HepG2 (cell line): ENCODE data around the gene MAB21L4. TPM values are rescaled to one million over a fixed set of nuclear protein-coding genes. Genes with fewer than 3 reads are reported as not detected.
A peak's percentile ranks its signal among the peaks of the same experiment; 100 is the strongest.

Experiments
- ATAC-seq: fragments of 200-7000 bp; cut with Tn5 transposase; 3 replicates; pipeline ENCODE4 v1.9.1; 2020; ENCODE audit warnings: mild to moderate bottlenecking, moderate library complexity
- BruUV-seq: library from RNA; stranded (reverse); fragments of 400-500 nt; replicated peaks from 2 replicates; lab custom pipeline; 2021; lab: Mats Ljungman, UMichigan
- CTCF ChIA-PET: fragments of 300-600 bp; formaldehyde crosslinking; extraction: SDS; loops from one replicate; lab custom pipeline; 2021; ENCODE audit warnings: low total read pairs, inconsistent platforms, low intra/inter-chr PET ratio; lab: Yijun Ruan, JAX
- POLR2A ChIA-PET: fragments of 350-600 bp; sonication (Branson Sonifier 250); formaldehyde crosslinking; loops from one replicate; lab custom pipeline; 2020; ENCODE audit warnings: antibody characterized with exemption, inconsistent platforms; lab: Yijun Ruan, JAX
- DNase-seq: peaks from one replicate; pipeline ENCODE4 v3.0.0-alpha.2; 2015; ENCODE audit warnings: low spot score
- FAIRE-seq: peaks from 3 replicates; lab custom pipeline; 2011; peaks lifted over from hg19 to GRCh38; lab: Jason Lieb, UNC
- H2AFZ ChIP-seq: one replicate; pipeline ENCODE4 v1.6.1; 2011; ENCODE audit warnings: low read length, inconsistent platforms
- H3K27ac ChIP-seq: fragments of 300-600 bp; 3 replicates; pipeline ENCODE4 v1.8.0; 2011; ENCODE audit warnings: mixed run types, mild to moderate bottlenecking, mixed read lengths, low read length, inconsistent platforms; ENCODE audit not compliant: insufficient read depth; ENCODE audit errors: extremely low read length
- H3K27me3 ChIP-seq, 2 experiments: fragments of 200-600 bp in 1 of 2; 2 replicates in 1 of 2; 3 replicates in 1 of 2; pipeline versions ENCODE4 v1.6.0 to v1.8.0; 2011; ENCODE audit warnings: low read length in 2 of 2, mild to moderate bottlenecking in 2 of 2, moderate library complexity in 2 of 2, inconsistent platforms in 1 of 2; ENCODE audit not compliant: insufficient read depth in 2 of 2, control insufficient read depth in 1 of 2
- H3K36me3 ChIP-seq, 2 experiments: fragments of 200-600 bp in 1 of 2; replicated peaks in 1 of 2; 2 replicates in 1 of 2; 3 replicates in 1 of 2; pipeline versions ENCODE4 v1.5.1 to v1.8.0; 2011; ENCODE audit warnings: low read length in 2 of 2, inconsistent platforms in 1 of 2; ENCODE audit not compliant: insufficient read depth in 2 of 2, control insufficient read depth in 1 of 2
- H3K4me1 ChIP-seq: 2 replicates; pipeline ENCODE4 v1.5.1; 2012; ENCODE audit warnings: low read length, inconsistent platforms; ENCODE audit not compliant: insufficient read depth
- H3K4me2 ChIP-seq: 2 replicates; pipeline ENCODE4 v1.6.0; 2011; ENCODE audit warnings: low read depth, low read length, inconsistent platforms
- H3K4me3 ChIP-seq, 3 experiments: fragments of 200-600 bp in 1 of 3; sonication (generic), shearing (Covaris generic) in 1 of 3; replicated peaks in 1 of 3; 2 replicates each; pipeline ENCODE4 v1.5.1; 2011 to 2016; ENCODE audit warnings: low read length in 3 of 3, inconsistent platforms in 2 of 3, low read depth in 2 of 3, mild to moderate bottlenecking in 2 of 3, control low read depth in 1 of 3, mixed read lengths in 1 of 3; ENCODE audit not compliant: insufficient read depth in 1 of 3
- H3K79me2 ChIP-seq: one replicate; pipeline ENCODE4 v1.6.1; 2011; ENCODE audit warnings: low read length, inconsistent platforms; ENCODE audit not compliant: insufficient read depth
- H3K9ac ChIP-seq: 2 replicates; pipeline ENCODE4 v1.6.0; 2011; ENCODE audit warnings: mild to moderate bottlenecking, low read depth, low read length, inconsistent platforms; ENCODE audit not compliant: insufficient read depth
- H3K9me3 ChIP-seq: 2 replicates; pipeline ENCODE4 v1.5.1; 2012; ENCODE audit warnings: mild to moderate bottlenecking, low read length
- H4K20me1 ChIP-seq: 2 replicates; pipeline ENCODE4 v1.6.0; 2011; ENCODE audit warnings: inconsistent platforms, mild to moderate bottlenecking, low read length, moderate library complexity; ENCODE audit not compliant: insufficient read depth
- AGO2 ChIP-seq: fragments of 200-400 bp; formaldehyde crosslinking; optimal IDR thresholded peaks from 2 replicates; pipeline ENCODE3; 2017; ENCODE audit warnings: mild to moderate bottlenecking, low read depth, low read length, moderate library complexity
- BORCS8-MEF2B ChIP-seq: sonication (generic); formaldehyde crosslinking; IDR thresholded peaks from 2 replicates; pipeline ENCODE4 v1.8.0; 2022; ENCODE audit warnings: mild to moderate bottlenecking, missing genetic modification reagents
- CAMTA2 ChIP-seq: sonication (generic); formaldehyde crosslinking; IDR thresholded peaks from 2 replicates; pipeline ENCODE4 v1.4.0; 2020; ENCODE audit warnings: mild to moderate bottlenecking, missing genetic modification reagents, borderline replicate concordance
- MAZ ChIP-seq, 2 experiments: sonication (generic) in 1 of 2; formaldehyde crosslinking in 1 of 2; IDR thresholded peaks; 2 replicates each; pipeline versions ENCODE4 v1.5.0 to v1.6.1; 2012 to 2020; ENCODE audit warnings: low read depth in 2 of 2, mild to moderate bottlenecking in 2 of 2, borderline replicate concordance in 1 of 2, improper control_type of control experiment in 1 of 2, low read length in 1 of 2, missing genetic modification reagents in 1 of 2, moderate library complexity in 1 of 2
- MBD4 ChIP-seq: IDR thresholded peaks from 2 replicates; pipeline ENCODE4 v1.6.1; 2012; ENCODE audit warnings: low read length, inconsistent platforms, borderline replicate concordance
- MEIS1 ChIP-seq: sonication (generic); formaldehyde crosslinking; IDR thresholded peaks from 2 replicates; pipeline ENCODE4 v1.9.0; 2021; ENCODE audit warnings: mild to moderate bottlenecking, missing genetic modification reagents, moderate library complexity, borderline replicate concordance
- NFIB ChIP-seq: sonication (generic); formaldehyde crosslinking; IDR thresholded peaks from 2 replicates; pipeline ENCODE4 v1.9.0; 2021; ENCODE audit warnings: missing genetic modification reagents, mild to moderate bottlenecking, borderline replicate concordance
- PAWR ChIP-seq: sonication (generic); formaldehyde crosslinking; IDR thresholded peaks from 2 replicates; pipeline ENCODE4 v1.4.0; 2020; ENCODE audit warnings: missing genetic modification reagents, mild to moderate bottlenecking, borderline replicate concordance
- PCBP1 ChIP-seq: fragments of 200-400 bp; formaldehyde crosslinking; IDR thresholded peaks from 2 replicates; pipeline ENCODE4 v1.6.1; 2017; ENCODE audit warnings: mild to moderate bottlenecking, low read depth, low read length, borderline replicate concordance
- ZNF230 ChIP-seq: sonication (generic); formaldehyde crosslinking; IDR thresholded peaks from 2 replicates; pipeline ENCODE4 v1.4.0; 2020; ENCODE audit warnings: mild to moderate bottlenecking, missing genetic modification reagents
- ZNF251 ChIP-seq: sonication (generic); formaldehyde crosslinking; IDR thresholded peaks from 2 replicates; pipeline ENCODE4 v1.9.0; 2021; ENCODE audit warnings: mild to moderate bottlenecking, missing genetic modification reagents
- ZNF253 ChIP-seq: sonication (generic); formaldehyde crosslinking; IDR thresholded peaks from 2 replicates; pipeline ENCODE4 v1.8.0; 2022; ENCODE audit warnings: mild to moderate bottlenecking, missing genetic modification reagents, borderline replicate concordance
- ZNF296 ChIP-seq: sonication (generic); formaldehyde crosslinking; conservative IDR thresholded peaks from 2 replicates; pipeline ENCODE4 v1.5.0; 2020; ENCODE audit warnings: mild to moderate bottlenecking, missing genetic modification reagents
- ZNF329 ChIP-seq: sonication (generic); formaldehyde crosslinking; IDR thresholded peaks from 2 replicates; pipeline ENCODE4 v1.9.0; 2021; ENCODE audit warnings: low read depth, mild to moderate bottlenecking, missing genetic modification reagents
- ZNF343 ChIP-seq: sonication (generic); formaldehyde crosslinking; IDR thresholded peaks from 2 replicates; pipeline ENCODE4 v1.4.0; 2020; ENCODE audit warnings: mild to moderate bottlenecking, missing genetic modification reagents
- ZNF431 ChIP-seq: sonication (generic); formaldehyde crosslinking; IDR thresholded peaks from 2 replicates; pipeline ENCODE4 v1.9.0; 2022; ENCODE audit warnings: missing genetic modification reagents, low read depth, mild to moderate bottlenecking, borderline replicate concordance
- ZNF558 ChIP-seq: sonication (generic); formaldehyde crosslinking; IDR thresholded peaks from 2 replicates; pipeline ENCODE4 v1.9.0; 2022; ENCODE audit warnings: mild to moderate bottlenecking, missing genetic modification reagents, borderline replicate concordance
- ZNF777 ChIP-seq: sonication (generic); formaldehyde crosslinking; IDR thresholded peaks from 2 replicates; pipeline ENCODE4 v1.4.0; 2020; ENCODE audit warnings: missing genetic modification reagents
- WGBS: methylation state at CpG from one replicate; pipeline ENCODE4 v1.1.6; 2017; ENCODE audit warnings: low lambda C conversion rate; 5-methylcytosine and 5-hydroxymethylcytosine counted together
- in situ Hi-C: cut with HindIII; loops from 2 replicates; pipeline ENCODE4 v1.10.0; 2017; ENCODE audit warnings: low pct_unique_long_range_greater_than_20kb; ENCODE audit not compliant: extremely low pct_ligation_motif_present
- intact Hi-C: fragments of 100-400 bp; cut with micrococcal nuclease; formaldehyde crosslinking; loops from one replicate; pipeline ENCODE4 v1.10.0; 2022; ENCODE audit not compliant: unreplicated experiment
- polyA plus RNA-seq, 8 experiments: library from polyadenylated mRNA; depleted of rRNA in 3 of 8; stranded (reverse) in 7 of 8; unstranded in 1 of 8; fragments of >200 nt; fragmentation: Illumina TruSeq in 4 of 8; extraction: Trizol in 4 of 8; gene quantifications; 2 replicates each; pipeline versions ENCODE4 v1.2.1 to v1.2.3, GENCODE V29; 2011 to 2016; ENCODE audit warnings: low read depth in 4 of 8, missing spikeins in 1 of 8, mixed read lengths in 1 of 8; ENCODE audit not compliant: insufficient read depth in 1 of 8
- total RNA-seq, 5 experiments: library from RNA; depleted of rRNA; stranded (reverse); fragments of >200 nt; fragmentation: Illumina TruSeq; extraction: Trizol; gene quantifications; 2 replicates each; pipeline ENCODE4 v1.2.3, GENCODE V29; 2016; ENCODE audit warnings: low read depth in 1 of 5
- TF ChIP-seq, protein P1 (sequence below): sonication (generic); formaldehyde crosslinking; IDR thresholded peaks from 2 replicates; pipeline ENCODE4 v1.4.0; 2020; ENCODE audit warnings: missing genetic modification reagents
- TF ChIP-seq, protein P2 (sequence below): sonication (generic); formaldehyde crosslinking; IDR thresholded peaks from 2 replicates; pipeline ENCODE4 v1.4.0; 2020; ENCODE audit warnings: missing genetic modification reagents

Gene MAB21L4
- total and polyA plus RNA-seq, 2 of the 13 experiments (the other 11 are each of a cell fraction or from before 2014, with no cell fraction given), result 3.0 to 14.0 TPM

DNA sequence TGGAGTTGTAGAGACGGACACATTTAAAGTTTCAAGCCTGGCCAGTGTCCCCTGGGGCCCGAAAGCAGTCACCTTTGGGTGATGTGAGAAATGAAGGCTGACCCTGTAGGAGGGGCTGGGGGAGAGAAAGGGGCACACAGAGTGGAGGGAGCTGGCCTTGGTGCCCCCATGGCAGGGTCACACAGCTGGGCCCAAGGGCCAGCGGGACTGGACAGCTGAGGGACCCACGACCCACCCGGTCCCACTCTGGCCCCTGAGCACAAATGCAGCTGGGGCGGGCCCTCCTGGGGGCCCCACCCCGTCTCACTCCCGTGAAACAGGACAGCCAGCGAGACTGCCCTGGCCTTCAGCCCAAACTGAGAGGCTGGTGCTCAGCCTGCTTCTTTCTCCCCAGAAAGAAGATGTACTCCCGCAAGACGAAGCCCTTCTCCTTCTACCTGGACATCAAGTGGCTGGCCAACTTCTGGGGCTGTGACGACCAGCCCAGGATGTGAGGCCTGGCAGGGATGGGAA, 21.2 kb downstream of the MAB21L4 start:
- H3K79me2 ChIP-seq, result no peaks in the 10 kb centered on the region
- H4K20me1 ChIP-seq, result no peaks in the 10 kb centered on the region
- H3K36me3 ChIP-seq, result no peaks in the 10 kb centered on the region; a peak in 1 of 5 replicates
- intact Hi-C loops (loop anchor here (1.0 kb wide), 1 partner anchor 17 kb away; no protein-coding TSS in a partner anchor), in situ Hi-C loops (loop anchor here (25.0 kb wide), 1 partner anchor 763 kb away; the partner anchor contains the start of genes ATG4B and THAP4)
- WGBS, result 88% methylated on average over 9 of the region's 12 CpGs
- H3K27me3 ChIP-seq, result no peaks in the 10 kb centered on the region
- FAIRE-seq (no peak), DNase-seq (no peak), ATAC-seq (no peak)
- CTCF ChIA-PET, result interaction anchor here (1.8 kb wide), 1 partner anchor 18 kb away, joined by 13 read pairs; no protein-coding TSS in a partner anchor
- BruUV-seq, result no TSS peak
- H3K27ac ChIP-seq, result peak overlapping the region; percentile 88
- peaks cover 81% of the 10 kb centered on the region for H3K4me1 ChIP-seq
- no peaks in the 10 kb centered on the region for H3K9me3 ChIP-seq
- H2AFZ ChIP-seq, result no peak overlapping the region
- H3K4me3 ChIP-seq, result peak overlapping the region in 1 of 3 experiments; percentile 39; a peak in 2 of 6 replicates
- peak overlapping the region; percentile 54 for H3K4me2 ChIP-seq
- peak overlapping the region; percentile 73 for H3K9ac ChIP-seq
- POLR2A ChIA-PET, result interaction anchor here (0.8 to 7.1 kb wide), 13 partner anchors 11 to 310 kb away, joined by 3 to 83 read pairs (median 7); partner anchors contain the start of genes MAB21L4 and PASK
- TF ChIP-seq BORCS8-MEF2B (CRISPR knock-in tag) (0 out of 2 replicates have a peak, but pooled peaks have one; percentile 10), MEIS1 (CRISPR knock-in tag) (0 out of 2 replicates have a peak, but pooled peaks have one; percentile 2), PCBP1 (0 out of 2 replicates have a peak, but pooled peaks have one; percentile 1), ZNF343 (CRISPR knock-in tag) (0 out of 2 replicates have a peak, but pooled peaks have one; percentile 16), NFIB (CRISPR knock-in tag) (no peak), CAMTA2 (CRISPR knock-in tag) (0 out of 2 replicates have a peak, but pooled peaks have one; percentile 72), PAWR (CRISPR knock-in tag) (peak; percentile 90), MBD4 (no peak), AGO2 (peak; percentile 43), MAZ (IDR thresholded peaks at IDR 0.05; ENCODE audit: borderline replicate concordance, low read depth, low read length) (0 out of 2 replicates have a peak, but pooled peaks have one; percentile 14), MAZ (CRISPR knock-in tag; IDR thresholded peaks at IDR 0.05; ENCODE audit: low read depth) (no peak), ZNF230 (CRISPR knock-in tag) (0 out of 2 replicates have a peak, but pooled peaks have one; percentile 5), ZNF329 (CRISPR knock-in tag) (no peak), ZNF253 (CRISPR knock-in tag) (peak; percentile 20; the same call in 1 of the 2 replicates), ZNF431 (CRISPR knock-in tag) (no peak), ZNF558 (CRISPR knock-in tag) (0 out of 2 replicates have a peak, but pooled peaks have one; percentile 1), ZNF251 (no peak), ZNF296 (0 out of 2 replicates have a peak, but pooled peaks have one; percentile 34), ZNF777 (no peak)
- TF ChIP-seq, protein P1, sequence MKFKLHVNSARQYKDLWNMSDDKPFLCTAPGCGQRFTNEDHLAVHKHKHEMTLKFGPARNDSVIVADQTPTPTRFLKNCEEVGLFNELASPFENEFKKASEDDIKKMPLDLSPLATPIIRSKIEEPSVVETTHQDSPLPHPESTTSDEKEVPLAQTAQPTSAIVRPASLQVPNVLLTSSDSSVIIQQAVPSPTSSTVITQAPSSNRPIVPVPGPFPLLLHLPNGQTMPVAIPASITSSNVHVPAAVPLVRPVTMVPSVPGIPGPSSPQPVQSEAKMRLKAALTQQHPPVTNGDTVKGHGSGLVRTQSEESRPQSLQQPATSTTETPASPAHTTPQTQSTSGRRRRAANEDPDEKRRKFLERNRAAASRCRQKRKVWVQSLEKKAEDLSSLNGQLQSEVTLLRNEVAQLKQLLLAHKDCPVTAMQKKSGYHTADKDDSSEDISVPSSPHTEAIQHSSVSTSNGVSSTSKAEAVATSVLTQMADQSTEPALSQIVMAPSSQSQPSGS (CRISPR knock-in tag), result no peak
- TF ChIP-seq, protein P2, sequence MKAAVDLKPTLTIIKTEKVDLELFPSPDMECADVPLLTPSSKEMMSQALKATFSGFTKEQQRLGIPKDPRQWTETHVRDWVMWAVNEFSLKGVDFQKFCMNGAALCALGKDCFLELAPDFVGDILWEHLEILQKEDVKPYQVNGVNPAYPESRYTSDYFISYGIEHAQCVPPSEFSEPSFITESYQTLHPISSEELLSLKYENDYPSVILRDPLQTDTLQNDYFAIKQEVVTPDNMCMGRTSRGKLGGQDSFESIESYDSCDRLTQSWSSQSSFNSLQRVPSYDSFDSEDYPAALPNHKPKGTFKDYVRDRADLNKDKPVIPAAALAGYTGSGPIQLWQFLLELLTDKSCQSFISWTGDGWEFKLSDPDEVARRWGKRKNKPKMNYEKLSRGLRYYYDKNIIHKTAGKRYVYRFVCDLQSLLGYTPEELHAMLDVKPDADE, result no peak
